Melanocyte of skin (primary cell): ENCODE results near the gene SOHLH1. TPM values are rescaled to one million over a fixed set of nuclear protein-coding genes. Genes with fewer than 3 reads are reported as not detected.

Experiments
- total RNA-seq, 2 donors: library from RNA; depleted of rRNA; stranded (reverse); fragments of >200 nt; gene quantifications; 2 replicates each; pipeline ENCODE4 v1.2.3, GENCODE V29; 2012

Gene SOHLH1
- total RNA-seq, result not detected

GRCh38 chr9:135699440-135699839 lies at the start of gene SOHLH1:
Gene SOHLH1 (minus strand): TSS chr9:135699481. CDS start chr9:135699467, 14 bp downstream.

GRCh38 chr9:135701959-135702721 lies 2.9 kb upstream of the SOHLH1 start, which contains the start of gene KCNT1:
Gene KCNT1 (plus strand): TSS chr9:135702185. CDS start chr9:135702259, 74 bp downstream.

GRCh38 chr9:135662758-135663450 lies 36.4 kb downstream of the SOHLH1 start, which contains the start of gene LCN9:
Gene LCN9 (plus strand): TSS chr9:135663309. CDS start chr9:135663322, 13 bp downstream.

Other genes with a start within 250 kb of the SOHLH1 start
- 10 to 100 TPM; 13.1 to 16.3 TPM for gene PPP1R26, start 219.7 kb downstream of the SOHLH1 start, total RNA-seq
- 10 to 100 TPM; 25.1 to 57.3 TPM for gene MRPS2, start 198.8 kb downstream of the SOHLH1 start, total RNA-seq
- not detected for gene LCN1, start 178.0 kb downstream of the SOHLH1 start, total RNA-seq
- not detected for gene OBP2A, start 153.4 kb downstream of the SOHLH1 start, total RNA-seq
- 10 to 100 TPM in 1 of 2 donors, 1 to 10 TPM in 1; 10.0 to 11.0 TPM for gene PAEP, start 137.7 kb downstream of the SOHLH1 start, total RNA-seq
- gene GLT6D1, start 59.9 kb downstream of the SOHLH1 start, total RNA-seq, result not detected
- gene LCN9, start 36.2 kb downstream of the SOHLH1 start, total RNA-seq, result not detected
- gene KCNT1, start 2.7 kb upstream of the SOHLH1 start, total RNA-seq, result not detected
- 10 to 100 TPM; 17.2 to 22.0 TPM for gene CAMSAP1, start 208.1 kb upstream of the SOHLH1 start, total RNA-seq